Pancreas (tissue), 10 donors: ENCODE results near the gene CPSF4L. TPM values are rescaled to one million over a fixed set of nuclear protein-coding genes. Genes with fewer than 3 reads are reported as not detected.

Source experiments
- ATAC-seq, 4 donors: fragments of 200-7000 bp; cut with Tn5 transposase; one replicate each; pipeline versions ENCODE4 v1.8.0 to v1.9.1; 2020; ENCODE audit warnings: mild to moderate bottlenecking in 4 of 4, moderate library complexity in 4 of 4
- DNase-seq, 6 donors: peaks; one replicate each; pipeline ENCODE4 v3.0.0-alpha.2; 2020
- FAIRE-seq: peaks from 2 replicates; lab custom pipeline; 2012; peaks lifted over from hg19 to GRCh38; lab: Jason Lieb, UNC
- H3K27ac ChIP-seq, 4 donors: fragments of 200-600 bp; sonication (generic); 1 replicate in 3 of 4; 2 replicates in 1 of 4; pipeline versions ENCODE4 v1.5.0 to v1.8.0; 2020
- H3K27me3 ChIP-seq, 4 donors: fragments of 200-600 bp; one replicate each; pipeline ENCODE4 v1.8.0; 2021
- H3K36me3 ChIP-seq, 3 donors: fragments of 200-600 bp; sonication (generic) in 1 of 3; one replicate each; pipeline versions ENCODE4 v1.5.0 to v1.8.0; 2020 to 2021
- H3K4me1 ChIP-seq, 3 donors: fragments of 200-600 bp; one replicate each; pipeline ENCODE4 v1.8.0; 2021
- H3K4me3 ChIP-seq, 4 donors: fragments of 200-600 bp; sonication (generic) in 2 of 4; one replicate each; pipeline versions ENCODE4 v1.5.0 to v1.8.0; 2020 to 2021
- H3K9me3 ChIP-seq, 4 donors: fragments of 200-600 bp; one replicate each; pipeline ENCODE4 v1.8.0; 2021
- CTCF ChIP-seq, 4 donors: fragments of 200-600 bp; sonication (generic) in 3 of 4; IDR thresholded peaks; one replicate each; pipeline versions ENCODE4 v1.5.0 to v1.8.0; 2021; ENCODE audit warnings: antibody characterized with exemption in 4 of 4
- WGBS, 2 donors: extraction: QIAGEN DNeasy Blood & Tissue Kit; methylation state at CpG; one replicate each; pipeline ENCODE4 v1.1.7; 2013; 5-methylcytosine and 5-hydroxymethylcytosine counted together
- intact Hi-C, 3 donors: fragments of 100-400 bp; cut with DNase I; formaldehyde crosslinking; loops; one replicate each; pipeline versions ENCODE4 v1.11.1 to v1.14.2; 2022
- polyA plus RNA-seq, 2 donors: library from polyadenylated mRNA; stranded (reverse); fragments of 200-250 nt; gene quantifications; one replicate each; pipeline ENCODE4 v1.2.3, GENCODE V29; 2013
- total RNA-seq, 6 donors: library from RNA; stranded (reverse); fragmentation: NEBNext Ultra II Directional in 4 of 6; extraction: Animal tissue kit (Norgen Biotek cat#: 25700) in 4 of 6; gene quantifications; one replicate each; pipeline versions ENCODE4 v1.2.1 to v1.2.4, GENCODE V29; 2021 to 2023
- donor health status: healthy with polysubstance abuse.
- donor health status: DM: no; HTN: no; CAD: no; lungs with moderate emphysema.
- donor health status: DM: no; HTN: no; CAD: no.
- donor health status: control.
- donor health status: control.
- donor health status: Bipolar disorder and iron deficiency.
- donor health status: DM: yes; HTN: yes; CAD: no.
- donor health status: DM: no; HTN: no; CAD: no.
- donor health status: DM: no; HTN: no; CAD: no.
- donor health status: DM: yes; HTN: yes; CAD: no.

Gene CPSF4L
- total and polyA plus RNA-seq, 8 donors: 0.19 to 0.67 (median 0.21) TPM; not detected in 4

GRCh38 chr17:73201215-73202069 is 60.2 kb downstream of the CPSF4L start:
- intact Hi-C loops: no loop called here
- H3K9me3 ChIP-seq: no peaks in the 10 kb centered on the region
- peaks cover 13 to 27% (median 15%) of the 10 kb centered on the region in 3 donors for H3K4me1 ChIP-seq
- H3K4me3 ChIP-seq: no peak overlapping the region
- WGBS, 2 donors: 76% methylated on average over 19 of the region's 19 CpGs
- H3K27me3 ChIP-seq: no peaks in the 10 kb centered on the region
- no peak for TF ChIP-seq CTCF (IDR thresholded peaks at IDR 0.05)
- no peak overlapping the region for H3K27ac ChIP-seq
- DNase-seq (peak in 1 of 6 donors; percentile 39), FAIRE-seq (no peak), ATAC-seq (peak in 1 of 4 donors; percentile 16)
- peaks cover 18 to 69% (median 53%) of the 10 kb centered on the region in 3 donors for H3K36me3 ChIP-seq

GRCh38 chr17:73200476-73200875 is 61.2 kb downstream of the CPSF4L start:
- FAIRE-seq (no peak), ATAC-seq (no peak), DNase-seq (no peak)
- peaks cover 13 to 34% (median 15%) of the 10 kb centered on the region in 3 donors for H3K4me1 ChIP-seq
- H3K27me3 ChIP-seq: no peaks in the 10 kb centered on the region
- H3K27ac ChIP-seq: no peak overlapping the region
- peaks cover 14 to 59% (median 46%) of the 10 kb centered on the region in 3 donors for H3K36me3 ChIP-seq
- intact Hi-C loops: no loop called here
- H3K9me3 ChIP-seq: no peaks in the 10 kb centered on the region
- no peak overlapping the region for H3K4me3 ChIP-seq
- 89 to 91% methylated on average over 10 of the region's 10 CpGs for WGBS, 2 donors
- no peak for TF ChIP-seq CTCF (IDR thresholded peaks at IDR 0.05)

- FAIRE-seq (no peak), DNase-seq (no peak), ATAC-seq (no peak)
- Histone ChIP-seq H3K36me3 (peaks cover 14 to 53% (median 42%) of the 10 kb centered on the region in 3 donors), H3K4me3 (no peak overlapping the region), H3K4me1 (peaks cover 14 to 38% (median 20%) of the 10 kb centered on the region in 3 donors), H3K9me3 (no peaks in the 10 kb centered on the region), H3K27ac (no peak overlapping the region), H3K27me3 (no peaks in the 10 kb centered on the region)
- WGBS, 2 donors: 91 to 92% methylated on average over 8 of the region's 8 CpGs
- intact Hi-C loops: no loop called here
- no peak for TF ChIP-seq CTCF (IDR thresholded peaks at IDR 0.05)
These were observed 61.8 kb downstream of the CPSF4L start for GRCh38 chr17:73199751-73200317.

- H3K4me1 ChIP-seq: peaks cover 16 to 38% (median 22%) of the 10 kb centered on the region in 3 donors
- no peaks in the 10 kb centered on the region for H3K9me3 ChIP-seq
- no peak overlapping the region for H3K4me3 ChIP-seq
- no peak for DNase-seq
- FAIRE-seq: no peak
- intact Hi-C loops: no loop called here
- no peak for ATAC-seq
- peaks cover 14 to 53% (median 41%) of the 10 kb centered on the region in 3 donors for H3K36me3 ChIP-seq
- H3K27me3 ChIP-seq: no peaks in the 10 kb centered on the region
- no peak for TF ChIP-seq CTCF (IDR thresholded peaks at IDR 0.05)
- WGBS, 2 donors: 88 to 90% methylated on average over 7 of the region's 7 CpGs
- H3K27ac ChIP-seq: no peak overlapping the region
These were observed 62.8 kb downstream of the CPSF4L start for GRCh38 chr17:73198930-73199260.

Other genes with a start within 250 kb of the CPSF4L start
- gene SLC39A11, start 169.2 kb downstream of the CPSF4L start, total RNA-seq: 10 to 100 TPM; 16.7 to 32.9 (median 21.1) TPM
- 10 to 100 TPM in 1 of 2 donors, 1 to 10 TPM in 1; 7.9 to 11.4 TPM for gene SLC39A11, start 169.2 kb downstream of the CPSF4L start, polyA plus RNA-seq
- 1 to 10 TPM in 1 of 6 donors, under 1 TPM in 5; 0.14 to 1.0 (median 0.46) TPM for gene SSTR2, start 96.9 kb downstream of the CPSF4L start, total RNA-seq
- gene SSTR2, start 96.9 kb downstream of the CPSF4L start, polyA plus RNA-seq: 1 to 10 TPM in 1 of 2 donors, under 1 TPM in 1; 0.57 to 4.1 TPM
- 10 to 100 TPM; 21.1 to 29.6 (median 25.5) TPM for gene COG1, start 68.8 kb downstream of the CPSF4L start, total RNA-seq
- gene COG1, start 68.8 kb downstream of the CPSF4L start, polyA plus RNA-seq: 10 to 100 TPM; 24.0 to 27.5 TPM
- gene CDC42EP4, start 50.1 kb upstream of the CPSF4L start, total RNA-seq: 10 to 100 TPM; 43.2 to 56.2 (median 46.9) TPM
- 10 to 100 TPM; 24.2 to 28.9 TPM for gene CDC42EP4, start 50.1 kb upstream of the CPSF4L start, polyA plus RNA-seq